ENCODE data around the gene BAIAP2L2.

BAIAP2L2 gene

DNA sequence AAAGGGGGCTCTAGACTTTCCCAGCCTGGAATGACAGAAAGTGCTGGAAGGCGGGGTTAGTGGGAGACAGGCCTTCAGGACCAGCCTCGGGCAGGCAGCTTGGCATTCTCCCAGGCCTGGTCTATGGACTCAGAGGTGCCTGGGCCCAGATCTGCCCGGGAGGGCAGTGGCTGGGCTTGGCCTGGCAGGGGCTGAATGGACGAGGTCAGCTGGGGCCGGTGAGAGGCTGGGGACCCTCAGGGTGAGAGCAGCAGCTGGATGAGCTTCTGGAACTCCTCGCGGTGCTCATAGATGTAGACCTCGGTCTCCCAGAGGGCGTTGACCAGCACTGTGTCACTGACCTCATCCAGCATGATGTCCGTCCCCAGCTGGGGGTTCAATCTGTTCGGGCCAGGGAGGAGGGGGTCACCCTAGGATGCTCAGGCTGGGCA, 1.5 kb upstream of the BAIAP2L2 start:
- H3K4me3 ChIP-seq (ENCODE audit: low read depth, low read length) = no peak overlapping the region
- TF ChIP-seq, protein P1, sequence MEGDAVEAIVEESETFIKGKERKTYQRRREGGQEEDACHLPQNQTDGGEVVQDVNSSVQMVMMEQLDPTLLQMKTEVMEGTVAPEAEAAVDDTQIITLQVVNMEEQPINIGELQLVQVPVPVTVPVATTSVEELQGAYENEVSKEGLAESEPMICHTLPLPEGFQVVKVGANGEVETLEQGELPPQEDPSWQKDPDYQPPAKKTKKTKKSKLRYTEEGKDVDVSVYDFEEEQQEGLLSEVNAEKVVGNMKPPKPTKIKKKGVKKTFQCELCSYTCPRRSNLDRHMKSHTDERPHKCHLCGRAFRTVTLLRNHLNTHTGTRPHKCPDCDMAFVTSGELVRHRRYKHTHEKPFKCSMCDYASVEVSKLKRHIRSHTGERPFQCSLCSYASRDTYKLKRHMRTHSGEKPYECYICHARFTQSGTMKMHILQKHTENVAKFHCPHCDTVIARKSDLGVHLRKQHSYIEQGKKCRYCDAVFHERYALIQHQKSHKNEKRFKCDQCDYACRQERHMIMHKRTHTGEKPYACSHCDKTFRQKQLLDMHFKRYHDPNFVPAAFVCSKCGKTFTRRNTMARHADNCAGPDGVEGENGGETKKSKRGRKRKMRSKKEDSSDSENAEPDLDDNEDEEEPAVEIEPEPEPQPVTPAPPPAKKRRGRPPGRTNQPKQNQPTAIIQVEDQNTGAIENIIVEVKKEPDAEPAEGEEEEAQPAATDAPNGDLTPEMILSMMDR (IDR thresholded peaks at IDR 0.05; ENCODE audit: low read depth, low read length) = no peak

DNA sequence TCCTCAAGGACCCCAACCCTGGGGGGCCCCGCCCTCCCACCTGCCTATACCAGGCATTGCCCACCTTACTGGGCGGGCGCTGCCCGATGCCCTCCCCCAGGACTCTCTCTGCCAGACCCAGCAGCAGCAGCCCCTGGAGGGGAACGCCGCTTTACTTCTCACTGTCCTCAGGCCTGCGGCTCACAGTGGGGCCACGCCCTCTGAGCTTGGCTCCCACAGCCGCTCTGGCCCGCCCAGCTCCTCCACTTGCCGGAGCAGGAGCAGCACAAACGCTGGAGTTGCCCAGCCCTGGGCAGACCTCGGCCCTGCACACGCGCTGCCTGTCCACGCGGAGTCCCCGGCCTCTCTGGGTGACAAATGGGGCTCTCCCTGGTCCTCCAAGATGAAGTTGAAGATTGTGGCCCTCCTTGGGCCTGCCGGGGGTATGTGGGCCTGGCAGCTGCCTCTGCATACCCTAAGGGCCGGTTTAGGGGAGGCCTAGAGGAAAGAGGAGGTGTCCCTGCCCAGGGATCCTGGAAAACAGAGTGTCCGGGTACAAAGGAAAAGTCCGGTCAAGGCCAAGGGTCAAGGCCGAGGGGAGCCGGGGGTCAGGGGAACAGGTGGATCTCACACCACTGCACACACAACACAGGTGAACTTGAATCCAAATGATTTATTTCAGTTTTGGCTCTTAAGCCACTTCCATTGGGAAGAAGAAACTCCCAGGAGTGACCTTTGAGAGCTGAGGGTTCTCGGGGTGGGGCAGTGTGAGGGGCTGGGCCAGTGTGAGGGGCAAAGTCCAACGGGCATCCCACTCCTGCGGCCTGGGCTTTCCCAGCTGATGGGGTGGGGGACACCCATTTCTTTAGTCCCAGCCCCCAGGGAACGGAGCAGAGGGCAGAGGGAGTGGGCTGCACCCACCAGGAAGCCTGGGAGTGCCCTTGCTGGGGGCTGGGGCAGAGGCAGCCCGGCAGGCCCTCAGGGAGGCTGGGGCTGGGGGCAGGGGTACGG, 674 bp upstream of the BAIAP2L2 start:
- H3K4me3 ChIP-seq (ENCODE audit: low read depth, low read length) = no peak overlapping the region
- TF ChIP-seq, protein P1 (IDR thresholded peaks at IDR 0.05; ENCODE audit: low read depth, low read length) = no peak

DNA sequence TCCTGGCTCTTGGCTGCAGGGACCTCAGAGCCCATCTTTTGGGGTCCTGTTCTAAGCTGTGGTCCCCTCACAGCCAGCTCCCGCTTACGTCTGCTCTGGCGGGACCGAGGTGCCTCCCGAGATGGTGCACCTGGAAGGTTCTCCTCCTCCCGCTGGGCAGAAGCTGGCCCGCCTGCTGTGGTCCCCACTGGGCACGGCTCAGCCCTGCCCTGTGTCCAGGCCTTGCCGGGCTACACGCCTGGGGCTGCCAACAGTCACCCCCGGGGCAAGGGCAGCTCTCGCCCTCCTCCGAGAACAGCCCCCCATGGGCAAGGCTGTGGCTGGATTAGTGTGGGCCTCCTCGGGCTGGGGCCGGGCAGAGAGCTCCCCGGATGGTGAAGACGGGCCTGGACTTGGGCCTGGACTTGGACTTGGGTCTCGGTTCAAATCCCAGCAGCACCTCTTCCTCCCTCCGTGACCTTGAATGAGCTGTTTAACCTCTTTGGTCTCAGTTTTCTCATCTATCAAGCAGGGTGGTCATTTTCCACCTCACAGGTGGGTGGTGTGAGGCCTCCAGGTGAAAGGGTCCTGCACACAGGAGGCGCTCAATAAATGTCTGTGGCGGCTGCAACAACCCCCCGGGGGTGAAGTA, 998 bp downstream of the BAIAP2L2 start:
- no peak overlapping the region for H3K4me3 ChIP-seq (ENCODE audit: low read depth, low read length)
- TF ChIP-seq, protein P1 (IDR thresholded peaks at IDR 0.05; ENCODE audit: low read depth, low read length) = no peak

DNA sequence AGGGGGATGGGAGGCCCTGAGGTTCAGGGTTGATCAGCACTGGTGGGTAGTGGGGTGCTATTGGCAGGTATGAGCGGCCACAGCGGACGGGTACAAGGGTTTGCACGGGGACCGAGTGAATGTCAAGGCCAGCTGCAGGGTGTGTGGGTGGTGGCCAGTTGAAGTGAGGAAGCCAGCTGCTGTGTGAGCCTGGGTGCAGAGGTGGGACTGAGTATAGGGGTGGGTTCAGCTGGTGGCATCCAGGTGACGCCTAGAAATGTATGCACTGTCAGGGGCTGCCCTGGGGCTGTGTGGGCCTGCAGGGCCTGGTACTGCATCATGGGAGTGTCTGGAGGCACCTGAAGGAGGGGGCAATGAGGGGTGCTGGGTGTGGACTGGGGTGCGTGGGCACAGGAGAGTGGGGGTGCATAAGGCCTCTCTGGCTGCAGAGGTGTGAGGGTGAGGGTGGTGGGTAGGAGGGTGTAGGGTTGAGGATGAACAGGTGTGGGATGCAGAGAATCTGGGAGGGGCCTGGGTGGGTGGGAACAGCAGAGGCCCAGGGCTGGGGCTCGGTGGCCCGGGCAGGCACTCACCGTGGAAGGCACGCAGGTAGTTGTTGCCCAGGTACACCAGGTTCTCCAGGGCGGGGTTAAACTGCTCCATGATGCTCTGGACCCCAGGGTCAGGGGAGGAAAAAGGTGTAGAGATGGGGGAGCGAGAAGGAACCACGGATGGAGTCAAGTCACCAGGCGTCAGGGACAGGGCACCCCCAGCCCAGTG, 1.7 kb downstream of the BAIAP2L2 start:
- TF ChIP-seq, protein P1 (IDR thresholded peaks at IDR 0.05; ENCODE audit: low read depth, low read length) = no peak

DNA sequence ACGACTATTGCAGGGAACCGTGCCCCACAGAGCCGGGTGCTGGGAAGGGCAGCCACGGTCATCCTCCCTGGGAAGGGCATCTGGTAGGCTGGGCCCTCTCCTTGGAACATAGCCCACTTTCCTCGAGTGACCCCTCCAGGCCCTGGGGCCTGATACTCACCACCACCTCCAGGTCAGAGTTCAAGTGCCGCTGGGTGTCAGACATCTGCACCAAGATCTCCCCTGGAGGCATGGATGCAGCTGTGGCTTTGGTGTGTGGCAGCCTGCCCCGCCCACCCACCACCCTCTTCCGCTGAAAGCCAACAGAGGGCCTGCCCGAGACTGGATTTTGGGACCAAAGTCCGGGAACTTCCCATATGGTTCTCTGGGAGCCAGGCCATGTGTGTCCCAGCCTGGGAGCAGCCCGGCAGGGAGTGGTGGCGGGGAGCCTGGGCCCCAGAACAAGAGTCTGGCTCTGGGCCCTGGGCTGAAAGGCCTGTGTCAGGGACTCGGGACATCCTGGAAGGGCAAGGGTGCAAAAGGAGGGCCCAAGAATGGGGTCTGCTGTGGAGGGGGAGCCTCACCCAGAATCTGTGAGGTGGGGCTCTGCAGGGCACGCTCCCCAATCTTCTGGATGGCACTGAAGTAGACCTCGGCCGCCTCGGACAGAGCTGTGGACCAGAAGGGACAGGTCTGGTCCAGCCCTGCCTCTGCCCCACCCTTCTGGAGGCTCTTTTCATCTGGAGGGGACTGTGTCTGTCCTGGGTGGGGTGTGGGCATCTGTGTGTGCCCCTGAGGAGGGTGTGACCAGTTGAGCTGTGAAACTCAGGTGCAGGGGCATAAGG, 2.6 kb downstream of the BAIAP2L2 start:
- TF ChIP-seq, protein P1 (IDR thresholded peaks at IDR 0.05; ENCODE audit: low read depth, low read length) = no peak

More for the DNA sequence above, 1.7 kb downstream of the BAIAP2L2 start:
- no peak overlapping the region for H3K4me3 ChIP-seq (ENCODE audit: low read depth, low read length)

DNA sequence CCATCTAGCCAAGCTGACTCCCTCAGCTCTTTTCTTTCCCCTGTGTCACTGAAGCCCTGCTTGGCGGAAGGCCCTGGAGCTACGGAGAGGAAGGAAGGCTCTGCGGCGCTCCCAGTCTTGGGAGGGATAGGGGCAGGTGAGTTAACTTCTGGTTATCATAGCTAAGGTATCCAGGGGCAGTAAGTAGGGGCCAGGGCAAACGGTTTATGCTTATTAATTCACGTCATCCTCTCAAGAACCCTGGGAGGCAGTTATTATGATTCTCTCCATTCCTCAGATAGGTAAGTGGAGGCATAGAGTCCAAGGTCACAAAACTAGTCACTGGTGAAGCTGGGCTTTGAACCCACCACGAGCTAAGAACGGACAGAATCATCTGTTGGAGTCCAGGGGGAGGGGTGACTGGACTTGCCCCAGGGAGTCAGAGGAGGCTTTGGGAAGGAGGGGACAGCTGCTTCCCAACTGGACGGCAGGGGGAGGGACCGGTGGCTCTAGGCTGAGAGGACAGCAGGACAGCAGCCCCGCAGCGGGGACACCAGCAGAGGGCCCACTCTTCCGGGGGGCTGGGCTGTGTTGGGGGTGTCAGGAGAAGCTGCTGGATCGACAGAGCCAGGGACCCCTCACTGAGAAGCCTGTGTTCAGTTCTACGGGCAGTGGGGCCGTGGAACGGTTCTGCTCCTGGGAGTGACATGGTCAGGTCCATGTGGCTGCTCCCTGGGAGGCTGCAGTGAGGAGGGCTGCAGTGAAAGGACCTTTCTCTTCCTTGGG, 3.5 kb downstream of the BAIAP2L2 start:
- TF ChIP-seq, protein P1 (IDR thresholded peaks at IDR 0.05; ENCODE audit: low read depth, low read length) = no peak
- no peak overlapping the region for H3K4me3 ChIP-seq (ENCODE audit: low read depth, low read length)

More for the DNA sequence above, 2.6 kb downstream of the BAIAP2L2 start:
- H3K4me3 ChIP-seq (ENCODE audit: low read depth, low read length) = no peak overlapping the region

All from WI38 (cell line).